ENCODE data around the gene POLH. TPM values are rescaled to one million over a fixed set of nuclear protein-coding genes. Genes with fewer than 3 reads are reported as not detected.
A peak's percentile ranks its signal among the peaks of the same experiment; 100 is the strongest.

The POLH gene
- polyA plus RNA-seq, 3 donors = 20.2 to 24.6 (median 21.5) TPM

GRCh38 chr6:43604174-43604573 lies 28.2 kb downstream of the POLH start:
- no peak for DNase-seq (ENCODE audit: low read depth in 3 of 3, low spot score in 2 of 3)

DNA sequence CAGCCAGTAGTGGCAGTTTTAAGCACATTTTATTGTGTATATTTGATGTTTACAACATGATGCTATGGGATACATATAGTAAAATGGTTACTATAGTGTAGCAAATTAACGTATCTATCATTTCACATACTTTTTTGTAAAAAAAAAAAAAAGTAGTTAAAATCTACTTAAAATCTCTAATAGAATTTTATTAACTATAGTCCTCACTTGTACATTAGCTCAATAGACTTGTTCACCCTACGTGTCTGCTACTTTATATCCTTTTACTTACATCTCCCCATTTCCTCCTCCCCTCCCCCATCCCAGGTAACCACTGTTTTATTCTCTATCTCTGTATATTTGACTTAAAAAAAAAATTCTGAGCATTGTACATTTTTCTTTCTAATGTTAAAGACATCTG lies 30.0 kb downstream of the POLH start:
- DNase-seq (ENCODE audit: low read depth in 3 of 3, low spot score in 2 of 3) = no peak

DNA sequence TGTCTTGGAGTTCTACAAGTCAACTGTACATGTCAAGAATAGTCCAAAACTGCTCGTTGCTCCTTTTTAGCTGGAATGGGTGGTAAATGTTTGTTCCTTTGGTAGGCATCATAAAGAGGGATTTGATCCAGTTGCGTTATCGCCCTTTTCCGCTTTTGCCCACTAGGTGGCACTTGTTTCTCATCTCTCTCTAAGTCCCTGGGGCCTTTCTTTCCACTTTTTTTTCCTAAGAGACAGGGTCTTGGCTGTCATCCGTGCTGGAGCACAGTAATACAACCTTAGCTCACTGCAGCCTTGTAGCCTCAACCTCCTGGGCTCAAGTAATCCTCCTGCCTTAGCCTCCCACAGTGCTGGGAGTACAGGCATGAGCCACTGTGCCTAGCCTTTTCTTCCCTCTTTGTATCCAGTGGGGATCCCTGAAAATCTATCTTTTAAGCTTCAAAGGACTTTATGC lies 32.4 kb downstream of the POLH start:
- DNase-seq (ENCODE audit: low read depth in 3 of 3, low spot score in 2 of 3) = peak; percentile 57 to 63 (median 61)

DNA sequence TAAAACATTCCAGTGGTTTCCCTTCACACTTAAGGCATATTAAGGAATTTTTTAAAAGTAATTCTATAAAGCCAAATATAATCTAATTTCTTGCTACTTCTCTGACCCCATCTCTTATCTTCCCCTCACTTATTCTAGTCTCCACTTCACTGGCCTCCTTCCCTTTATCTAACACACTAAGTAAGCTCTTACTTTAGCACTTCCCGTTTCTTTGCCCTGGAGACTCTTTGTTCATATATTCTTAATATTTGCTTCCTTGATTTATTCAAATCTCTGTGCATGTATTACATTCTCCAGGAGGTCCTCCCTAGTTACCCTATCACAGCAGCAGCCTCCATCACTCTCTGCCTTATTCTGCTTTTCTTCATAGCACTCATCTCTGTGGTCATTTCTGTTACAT lies 32.8 kb downstream of the POLH start:
- DNase-seq (ENCODE audit: low read depth in 3 of 3, low spot score in 2 of 3) = no peak

GRCh38 chr6:43609402-43609801 lies 33.4 kb downstream of the POLH start:
- no peak for DNase-seq (ENCODE audit: low read depth in 3 of 3, low spot score in 2 of 3)

- no peak for DNase-seq (ENCODE audit: low read depth in 3 of 3, low spot score in 2 of 3)
Observed at GRCh38 chr6:43610431-43610830, 34.4 kb downstream of the POLH start.

GRCh38 chr6:43613721-43614395 lies 37.9 kb downstream of the POLH start:
- DNase-seq (ENCODE audit: low read depth in 3 of 3, low spot score in 2 of 3) = no peak

GRCh38 chr6:43614396-43614730 lies 38.4 kb downstream of the POLH start:
- no peak for DNase-seq (ENCODE audit: low read depth in 3 of 3, low spot score in 2 of 3)

GRCh38 chr6:43616725-43617472 lies 40.9 kb downstream of the POLH start:
- DNase-seq (ENCODE audit: low read depth in 3 of 3, low spot score in 2 of 3) = no peak

DNA sequence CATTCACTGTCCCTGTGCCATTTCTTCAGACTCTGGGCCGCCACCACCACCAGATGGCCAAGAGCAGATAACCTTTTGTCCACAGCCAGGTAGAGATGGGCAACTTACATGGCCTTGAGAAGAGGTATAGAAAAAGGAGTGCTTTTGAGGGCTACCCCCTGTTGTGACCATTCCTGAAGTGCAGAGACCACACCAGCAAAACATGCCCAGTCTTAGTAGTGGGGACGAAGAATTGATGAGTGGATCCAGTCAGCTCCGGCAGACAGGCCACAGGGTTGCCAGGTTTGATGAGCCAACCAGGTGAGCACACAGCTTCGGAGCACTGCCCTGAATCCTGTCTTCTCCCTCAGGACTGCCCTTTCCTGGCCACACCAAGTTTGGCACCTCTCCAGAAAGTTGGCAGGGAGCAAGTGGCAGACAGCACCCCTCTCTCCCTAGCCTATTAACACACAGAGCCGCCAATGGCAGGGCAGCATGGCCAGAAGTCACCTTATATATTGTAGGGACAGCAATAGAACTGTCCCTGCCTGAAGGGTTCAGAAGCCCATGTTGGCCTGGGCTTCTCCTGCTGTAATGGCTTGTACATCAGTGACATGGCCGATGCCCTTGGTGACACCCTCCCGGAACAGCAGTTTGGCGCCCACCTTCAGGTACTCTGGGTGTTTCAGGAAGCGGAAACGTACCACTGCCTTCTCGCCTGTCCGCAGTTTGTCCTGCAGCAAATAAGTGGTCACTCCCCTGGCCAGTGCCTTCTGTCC lies 45.3 kb downstream of the POLH start:
- DNase-seq (ENCODE audit: low read depth in 3 of 3, low spot score in 2 of 3) = no peak

- DNase-seq (ENCODE audit: low read depth in 3 of 3, low spot score in 2 of 3) = no peak
Observed at GRCh38 chr6:43621836-43622180, 45.8 kb downstream of the POLH start.

- no peak for DNase-seq (ENCODE audit: low read depth in 3 of 3, low spot score in 2 of 3)
Observed at GRCh38 chr6:43622541-43622940, 46.6 kb downstream of the POLH start.

- DNase-seq (ENCODE audit: low read depth in 3 of 3, low spot score in 2 of 3) = no peak
Observed at GRCh38 chr6:43623880-43624785, 48.1 kb downstream of the POLH start.

- no peak for DNase-seq (ENCODE audit: low read depth in 3 of 3, low spot score in 2 of 3)
Observed at GRCh38 chr6:43624786-43625288, 48.9 kb downstream of the POLH start.

- no peak for DNase-seq (ENCODE audit: low read depth in 3 of 3, low spot score in 2 of 3)
Observed at GRCh38 chr6:43625393-43625992, 49.5 kb downstream of the POLH start.

- peak in 1 of 3 donors; percentile 24 for DNase-seq (ENCODE audit: low read depth in 3 of 3, low spot score in 2 of 3)
Observed at GRCh38 chr6:43627008-43627825, 51.2 kb downstream of the POLH start.

- peak in 2 of 3 donors; percentile 48 to 57 for DNase-seq (ENCODE audit: low read depth in 3 of 3, low spot score in 2 of 3)
Observed at GRCh38 chr6:43628393-43629103, 52.6 kb downstream of the POLH start.

- DNase-seq (ENCODE audit: low read depth in 3 of 3, low spot score in 2 of 3) = peak in 2 of 3 donors; percentile 96 to 97
Observed at GRCh38 chr6:43629104-43629504, 53.1 kb downstream of the POLH start, which contains the start of gene GTPBP2. TSS of gene GTPBP2 (minus strand) at chr6:43629264. CDS start at chr6:43629162, 102 bp downstream.
